GM23248 (cell line): Measurements from ENCODE around the gene KDM3B.

Experiments
- EZH2 ChIP-seq: fragments of 200-600 bp; sonication (generic); IDR thresholded peaks from 2 replicates; pipeline ENCODE4 v1.6.1; 2018; ENCODE audit warnings: antibody characterized with exemption, mild to moderate bottlenecking; ENCODE audit not compliant: insufficient read depth, poor library complexity, severe bottlenecking
- EZH2phosphoT487 ChIP-seq: fragments of 200-600 bp; sonication (generic); IDR thresholded peaks from 2 replicates; pipeline ENCODE4 v1.6.1; 2018; ENCODE audit warnings: antibody characterized with exemption, moderate library complexity, mild to moderate bottlenecking, low read depth; ENCODE audit not compliant: insufficient read depth

GRCh38 chr5:138418444-138418843 is 66.0 kb downstream of the KDM3B start:
- TF ChIP-seq EZH2 (no peak), EZH2phosphoT487 (no peak)
